ENCODE results near the gene CCDC169.

Gene CCDC169

DNA sequence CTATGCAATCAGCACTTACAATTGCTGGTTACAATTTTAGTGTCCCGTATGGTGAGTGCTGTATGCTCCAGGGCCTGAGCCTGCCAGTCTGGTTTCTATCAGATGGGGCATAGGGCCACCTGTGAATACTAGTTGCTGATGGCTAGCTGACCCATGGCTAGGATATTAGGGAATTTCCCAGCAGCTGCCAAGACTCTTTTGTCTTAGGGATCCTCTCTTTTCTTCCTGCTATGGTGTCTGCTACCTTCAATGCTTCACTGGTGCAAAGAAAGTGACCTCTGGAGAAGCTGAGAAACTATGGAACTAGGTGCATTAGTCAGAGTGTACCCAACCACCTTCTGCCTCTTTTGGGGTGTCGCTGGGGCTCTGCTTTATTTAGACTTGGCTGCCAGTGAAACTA lies 11.6 kb downstream of the CCDC169 start:
- TF ChIP-seq, protein P1, sequence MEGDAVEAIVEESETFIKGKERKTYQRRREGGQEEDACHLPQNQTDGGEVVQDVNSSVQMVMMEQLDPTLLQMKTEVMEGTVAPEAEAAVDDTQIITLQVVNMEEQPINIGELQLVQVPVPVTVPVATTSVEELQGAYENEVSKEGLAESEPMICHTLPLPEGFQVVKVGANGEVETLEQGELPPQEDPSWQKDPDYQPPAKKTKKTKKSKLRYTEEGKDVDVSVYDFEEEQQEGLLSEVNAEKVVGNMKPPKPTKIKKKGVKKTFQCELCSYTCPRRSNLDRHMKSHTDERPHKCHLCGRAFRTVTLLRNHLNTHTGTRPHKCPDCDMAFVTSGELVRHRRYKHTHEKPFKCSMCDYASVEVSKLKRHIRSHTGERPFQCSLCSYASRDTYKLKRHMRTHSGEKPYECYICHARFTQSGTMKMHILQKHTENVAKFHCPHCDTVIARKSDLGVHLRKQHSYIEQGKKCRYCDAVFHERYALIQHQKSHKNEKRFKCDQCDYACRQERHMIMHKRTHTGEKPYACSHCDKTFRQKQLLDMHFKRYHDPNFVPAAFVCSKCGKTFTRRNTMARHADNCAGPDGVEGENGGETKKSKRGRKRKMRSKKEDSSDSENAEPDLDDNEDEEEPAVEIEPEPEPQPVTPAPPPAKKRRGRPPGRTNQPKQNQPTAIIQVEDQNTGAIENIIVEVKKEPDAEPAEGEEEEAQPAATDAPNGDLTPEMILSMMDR (IDR thresholded peaks at IDR 0.05; ENCODE audit: borderline replicate concordance, insufficient read depth, low read depth, low read length): no peak

DNA sequence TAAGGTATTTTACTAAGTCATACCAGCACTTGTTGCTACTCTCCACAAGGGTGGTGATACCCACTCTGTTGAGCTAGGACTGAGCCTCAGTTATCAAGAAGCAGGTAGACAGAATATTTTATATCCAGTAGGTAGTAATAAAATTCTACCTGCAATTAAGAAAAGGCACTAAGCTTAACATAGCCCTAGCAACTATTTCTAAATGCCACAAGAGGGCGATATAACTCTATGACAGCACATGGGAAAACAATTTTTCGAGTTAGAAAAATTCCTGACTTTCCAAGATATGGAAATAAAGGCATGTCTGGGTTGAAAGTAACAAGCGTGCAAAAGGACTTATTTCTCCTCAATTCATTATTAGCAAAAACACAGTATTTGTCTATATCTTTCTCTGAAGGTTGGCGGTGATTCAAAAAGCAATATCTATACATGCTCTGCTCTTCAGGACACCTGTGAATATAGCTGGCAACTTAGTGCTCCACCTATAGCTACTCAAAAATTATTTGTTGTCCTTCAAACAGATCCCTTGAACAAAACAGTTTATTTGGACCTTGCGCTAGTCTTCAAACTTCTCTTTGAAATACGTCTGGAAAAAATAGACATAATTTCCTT lies 14.7 kb downstream of the CCDC169 start:
- TF ChIP-seq, protein P1 (IDR thresholded peaks at IDR 0.05; ENCODE audit: borderline replicate concordance, insufficient read depth, low read depth, low read length): peak; percentile 43; the same call in 1 of the 2 replicates
- H3K4me3 ChIP-seq (ENCODE audit: low read depth, low read length): no peak overlapping the region

More for the DNA sequence above, 11.6 kb downstream of the CCDC169 start:
- no peak overlapping the region for H3K4me3 ChIP-seq (ENCODE audit: low read depth, low read length)

DNA sequence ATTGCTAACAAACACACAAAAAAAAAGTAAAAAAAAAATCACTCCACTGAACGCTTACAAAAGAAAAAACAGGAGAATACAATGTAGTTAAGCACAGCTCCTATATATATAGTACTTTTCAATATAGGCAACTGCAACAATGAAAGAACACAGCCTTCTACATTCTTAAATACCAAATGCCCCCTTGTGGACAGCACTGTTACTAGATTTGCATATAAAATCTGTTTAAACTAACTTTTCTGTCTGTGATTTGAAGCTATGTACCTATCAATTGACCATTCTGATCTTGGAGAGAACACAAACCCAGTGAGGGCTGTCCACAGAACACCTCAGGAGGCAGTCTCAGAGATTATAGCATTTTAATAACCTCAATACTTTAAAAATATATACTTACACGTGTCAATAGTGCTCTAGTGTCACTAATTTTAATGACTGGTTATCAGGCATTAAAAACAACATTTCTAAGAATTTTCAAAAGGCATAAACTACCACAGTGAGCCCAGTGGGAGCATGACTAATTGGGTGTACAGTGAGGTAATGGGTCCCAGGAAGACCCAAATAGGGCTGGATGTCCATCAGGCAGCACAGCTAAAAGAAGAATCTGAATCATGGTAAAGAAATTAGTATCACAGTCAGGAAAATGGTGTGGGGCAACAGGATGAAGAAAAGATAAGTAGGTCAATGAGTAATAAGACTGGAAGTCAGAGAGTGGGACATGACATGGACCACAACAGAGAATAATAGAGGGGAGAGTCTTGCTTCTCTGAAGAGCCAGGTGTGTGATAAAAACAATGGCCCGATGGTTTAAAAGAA lies 22.2 kb downstream of the CCDC169 start:
- TF ChIP-seq, protein P1 (IDR thresholded peaks at IDR 0.05; ENCODE audit: borderline replicate concordance, insufficient read depth, low read depth, low read length): 0 out of 2 replicates have a peak, but pooled peaks have one; percentile 19

DNA sequence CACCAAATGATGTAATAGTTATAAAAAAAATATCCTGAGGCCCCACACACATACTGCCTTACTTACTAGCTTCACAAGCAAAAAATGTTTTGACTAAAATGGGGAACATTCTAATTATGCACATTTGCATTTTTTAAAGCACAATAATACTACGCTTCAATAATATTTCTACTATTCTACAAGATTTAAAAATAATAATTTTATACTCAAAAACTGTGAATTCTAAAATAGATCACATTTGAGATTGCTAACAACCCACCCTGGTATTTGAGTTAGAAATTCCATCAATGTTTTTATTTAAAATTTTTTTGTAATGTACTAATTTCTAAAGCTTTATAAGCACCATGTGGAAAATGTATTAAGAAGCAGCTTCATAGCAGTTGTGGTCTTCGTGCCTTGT lies 24.2 kb downstream of the CCDC169 start:
- H3K4me3 ChIP-seq (ENCODE audit: low read depth, low read length): no peak overlapping the region
- TF ChIP-seq, protein P1 (IDR thresholded peaks at IDR 0.05; ENCODE audit: borderline replicate concordance, insufficient read depth, low read depth, low read length): no peak

More for the DNA sequence above, 22.2 kb downstream of the CCDC169 start:
- H3K4me3 ChIP-seq (ENCODE audit: low read depth, low read length): no peak overlapping the region

DNA sequence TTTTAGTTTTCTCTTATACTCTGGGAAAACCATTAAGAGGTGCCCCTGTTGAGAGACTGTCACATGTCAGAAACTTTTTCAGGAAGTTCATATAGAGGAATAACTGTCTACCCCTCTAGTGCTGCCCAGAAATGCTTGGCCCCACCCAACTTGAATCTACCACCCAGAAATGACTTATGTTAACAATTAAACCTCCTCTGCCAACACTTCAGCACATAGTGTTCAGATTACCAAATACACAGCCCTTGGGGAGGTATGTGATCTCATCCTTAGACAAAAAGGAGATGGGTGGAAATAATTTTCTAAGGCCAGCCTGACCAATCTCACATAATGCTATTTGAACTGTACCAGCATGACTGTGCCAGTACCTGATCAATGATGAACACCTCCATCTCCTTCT lies 35.6 kb downstream of the CCDC169 start:
- TF ChIP-seq, protein P1 (IDR thresholded peaks at IDR 0.05; ENCODE audit: borderline replicate concordance, insufficient read depth, low read depth, low read length): no peak
- H3K4me3 ChIP-seq (ENCODE audit: low read depth, low read length): no peak overlapping the region

DNA sequence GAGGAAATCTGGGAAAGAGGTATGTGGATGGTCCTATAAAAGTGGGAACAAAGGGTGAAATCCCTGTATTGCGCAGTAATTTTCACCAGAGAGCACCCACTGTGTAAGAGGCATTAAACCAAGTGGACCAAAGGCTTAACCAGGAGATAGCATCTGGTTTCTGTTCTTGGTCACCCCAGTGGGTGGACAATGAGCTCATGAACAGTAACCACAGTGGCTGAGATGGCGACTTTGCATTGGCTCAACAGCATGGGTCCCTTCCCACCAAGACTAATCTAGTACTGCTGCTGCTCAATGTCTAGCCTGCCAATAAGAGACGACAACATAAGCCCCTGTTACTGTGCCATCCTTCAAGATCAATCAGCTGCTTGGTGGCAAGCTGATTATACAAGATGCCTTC lies 36.6 kb downstream of the CCDC169 start:
- H3K4me3 ChIP-seq (ENCODE audit: low read depth, low read length): no peak overlapping the region
- TF ChIP-seq, protein P1 (IDR thresholded peaks at IDR 0.05; ENCODE audit: borderline replicate concordance, insufficient read depth, low read depth, low read length): no peak
